Stimulated activated naive CD8-positive, alpha-beta T cell treated with anti-CD3 and anti-CD28 coated beads, Interleukin-15, amount 100 ng/mL, for 72 hours (primary cell): ENCODE measurements around the gene RIPOR2.
A peak's percentile ranks its signal among the peaks of the same experiment; 100 is the strongest.

Source experiments
- ATAC-seq: fragments of 150-1000 bp; cut with Tn5 transposase; 2 replicates; pipeline ENCODE4 v1.10.0; 2021; ENCODE audit warnings: mild to moderate bottlenecking, moderate library complexity
- DNase-seq, 2 donors: peaks; one replicate each; pipeline ENCODE4 v3.0.0; 2021 to 2022
- H3K27ac Mint-ChIP-seq, 2 donors: one replicate each; pipeline ENCODE4 v1.8.0; 2022; ENCODE audit warnings: mild to moderate bottlenecking in 2 of 2, mixed read lengths in 2 of 2, moderate library complexity in 2 of 2
- H3K27me3 Mint-ChIP-seq: one replicate; pipeline ENCODE4 v1.8.0; 2022; ENCODE audit warnings: mixed read lengths
- H3K4me1 Mint-ChIP-seq: one replicate; pipeline ENCODE4 v1.8.0; 2022; ENCODE audit warnings: mild to moderate bottlenecking, mixed read lengths
- H3K4me3 Mint-ChIP-seq, 2 donors: one replicate each; pipeline ENCODE4 v1.8.0; 2022; ENCODE audit warnings: mild to moderate bottlenecking in 2 of 2, mixed read lengths in 2 of 2, moderate library complexity in 1 of 2
- H3K9me3 Mint-ChIP-seq, 2 donors: one replicate each; pipeline ENCODE4 v1.8.0; 2022; ENCODE audit warnings: mixed read lengths in 2 of 2

The RIPOR2 gene

GRCh38 chr6:24868765-24869164, 67.0 kb downstream of the RIPOR2 start:
- no peak for ATAC-seq

GRCh38 chr6:24867104-24867703, 68.6 kb downstream of the RIPOR2 start:
- peak; percentile 88 for ATAC-seq
- no peaks in the 10 kb centered on the region for H3K9me3 Mint-ChIP-seq
- peak overlapping the region; percentile 34 to 82 for H3K27ac Mint-ChIP-seq
- peak in 1 of 2 donors; percentile 44 for DNase-seq
- H3K27me3 Mint-ChIP-seq, result no peaks in the 10 kb centered on the region
- no peak overlapping the region for H3K4me3 Mint-ChIP-seq
- H3K4me1 Mint-ChIP-seq, result peaks cover 59% of the 10 kb centered on the region

More at GRCh38 chr6:24868765-24869164, 67.0 kb downstream of the RIPOR2 start:
- no peak for DNase-seq
- Mint-ChIP-seq H3K9me3 (no peaks in the 10 kb centered on the region), H3K27me3 (no peaks in the 10 kb centered on the region), H3K4me1 (peaks cover 51% of the 10 kb centered on the region), H3K4me3 (no peak overlapping the region), H3K27ac (no peak overlapping the region)

GRCh38 chr6:24865161-24865560, 70.6 kb downstream of the RIPOR2 start:
- Mint-ChIP-seq H3K4me1 (peaks cover 79% of the 10 kb centered on the region), H3K27ac (peak overlapping the region; percentile 86 to 87), H3K4me3 (peak overlapping the region in 1 of 2 donors; percentile 42), H3K9me3 (no peaks in the 10 kb centered on the region), H3K27me3 (no peaks in the 10 kb centered on the region)
- DNase-seq (no peak), ATAC-seq (no peak)

GRCh38 chr6:24864343-24864742, 71.4 kb downstream of the RIPOR2 start:
- Mint-ChIP-seq H3K9me3 (no peaks in the 10 kb centered on the region), H3K4me3 (no peak overlapping the region), H3K27ac (peak overlapping the region; percentile 66 to 87), H3K27me3 (no peaks in the 10 kb centered on the region), H3K4me1 (peaks cover 88% of the 10 kb centered on the region)
- DNase-seq (no peak), ATAC-seq (no peak)

- Mint-ChIP-seq H3K27me3 (no peaks in the 10 kb centered on the region), H3K27ac (peak overlapping the region in 1 of 2 donors; percentile 9), H3K9me3 (no peaks in the 10 kb centered on the region), H3K4me1 (peaks cover 89% of the 10 kb centered on the region), H3K4me3 (peak overlapping the region; percentile 41 to 53)
- ATAC-seq (no peak), DNase-seq (no peak)
Observed at GRCh38 chr6:24861934-24862333, 73.8 kb downstream of the RIPOR2 start.

- DNase-seq, result no peak
- Mint-ChIP-seq H3K27ac (peak overlapping the region; percentile 43 to 95), H3K9me3 (no peaks in the 10 kb centered on the region), H3K27me3 (no peaks in the 10 kb centered on the region), H3K4me1 (peaks cover 88% of the 10 kb centered on the region), H3K4me3 (peak overlapping the region; percentile 44 to 73)
- no peak for ATAC-seq
Observed at GRCh38 chr6:24859608-24860200, 76.1 kb downstream of the RIPOR2 start.

- no peaks in the 10 kb centered on the region for H3K27me3 Mint-ChIP-seq
- DNase-seq (no peak), ATAC-seq (no peak)
- H3K4me1 Mint-ChIP-seq, result peaks cover 83% of the 10 kb centered on the region
- peak overlapping the region; percentile 13 to 96 for H3K27ac Mint-ChIP-seq
- H3K4me3 Mint-ChIP-seq, result peak overlapping the region; percentile 44 to 73
- no peaks in the 10 kb centered on the region for H3K9me3 Mint-ChIP-seq
Observed at GRCh38 chr6:24859132-24859531, 76.6 kb downstream of the RIPOR2 start.

GRCh38 chr6:24858177-24858653, 77.5 kb downstream of the RIPOR2 start:
- ATAC-seq, result peak; percentile 64
- peak in 1 of 2 donors; percentile 35 for DNase-seq
- no peaks in the 10 kb centered on the region for H3K9me3 Mint-ChIP-seq
- H3K27ac Mint-ChIP-seq, result peak overlapping the region; percentile 42 to 96
- no peaks in the 10 kb centered on the region for H3K27me3 Mint-ChIP-seq
- H3K4me3 Mint-ChIP-seq, result peak overlapping the region; percentile 44 to 73
- peaks cover 85% of the 10 kb centered on the region for H3K4me1 Mint-ChIP-seq

GRCh38 chr6:24856901-24857670, 78.7 kb downstream of the RIPOR2 start:
- DNase-seq, result peak; percentile 23 to 40
- H3K27ac Mint-ChIP-seq, result peak overlapping the region; percentile 67 to 96
- ATAC-seq, result peak; percentile 45

GRCh38 chr6:24856246-24856599, 79.5 kb downstream of the RIPOR2 start:
- Mint-ChIP-seq H3K4me1 (peaks cover 68% of the 10 kb centered on the region), H3K27me3 (no peaks in the 10 kb centered on the region), H3K9me3 (no peaks in the 10 kb centered on the region), H3K4me3 (peak overlapping the region; percentile 49 to 62), H3K27ac (peak overlapping the region; percentile 93 to 96)
- no peak for ATAC-seq
- DNase-seq, result no peak

More at GRCh38 chr6:24856901-24857670, 78.7 kb downstream of the RIPOR2 start:
- no peaks in the 10 kb centered on the region for H3K9me3 Mint-ChIP-seq
- H3K4me3 Mint-ChIP-seq, result peak overlapping the region; percentile 49 to 62
- peaks cover 73% of the 10 kb centered on the region for H3K4me1 Mint-ChIP-seq
- H3K27me3 Mint-ChIP-seq, result no peaks in the 10 kb centered on the region

GRCh38 chr6:24855395-24856245, 80.1 kb downstream of the RIPOR2 start:
- Mint-ChIP-seq H3K27ac (peak overlapping the region; percentile 93 to 96), H3K4me1 (peaks cover 68% of the 10 kb centered on the region), H3K27me3 (no peaks in the 10 kb centered on the region), H3K9me3 (no peaks in the 10 kb centered on the region), H3K4me3 (peak overlapping the region; percentile 42 to 62)
- peak; percentile 65 to 75 for DNase-seq
- ATAC-seq, result peak; percentile 65

GRCh38 chr6:24854077-24854666, 81.6 kb downstream of the RIPOR2 start:
- ATAC-seq (no peak), DNase-seq (no peak)
- Mint-ChIP-seq H3K4me1 (peaks cover 68% of the 10 kb centered on the region), H3K27ac (peak overlapping the region; percentile 4 to 82), H3K4me3 (no peak overlapping the region), H3K27me3 (no peaks in the 10 kb centered on the region), H3K9me3 (no peaks in the 10 kb centered on the region)

- Mint-ChIP-seq H3K27ac (peak overlapping the region; percentile 25 to 54), H3K27me3 (no peaks in the 10 kb centered on the region), H3K4me1 (peaks cover 61% of the 10 kb centered on the region), H3K4me3 (no peak overlapping the region), H3K9me3 (no peaks in the 10 kb centered on the region)
- DNase-seq (no peak), ATAC-seq (no peak)
Observed at GRCh38 chr6:24851086-24851485, 84.7 kb downstream of the RIPOR2 start.

- Mint-ChIP-seq H3K4me1 (peaks cover 67% of the 10 kb centered on the region), H3K4me3 (no peak overlapping the region), H3K27me3 (no peaks in the 10 kb centered on the region), H3K27ac (peak overlapping the region; percentile 86 to 87), H3K9me3 (no peaks in the 10 kb centered on the region)
- peak; percentile 70 for ATAC-seq
- DNase-seq, result no peak
Observed at GRCh38 chr6:24849713-24850112, 86.0 kb downstream of the RIPOR2 start.

GRCh38 chr6:24848461-24848860, 87.3 kb downstream of the RIPOR2 start:
- Mint-ChIP-seq H3K4me3 (no peak overlapping the region), H3K27ac (peak overlapping the region in 1 of 2 donors; percentile 78), H3K27me3 (no peaks in the 10 kb centered on the region), H3K4me1 (peaks cover 69% of the 10 kb centered on the region), H3K9me3 (no peaks in the 10 kb centered on the region)
- DNase-seq (no peak), ATAC-seq (no peak)
